IgD-negative memory B cell (primary cell): Measurements from ENCODE around the gene ZNF436. TPM values are rescaled to one million over a fixed set of nuclear protein-coding genes. Genes with fewer than 3 reads are reported as not detected.
"Not testable (repeated sequence)": the region's sequence is repeated elsewhere in the genome, so short reads cannot be mapped to it uniquely, and the experiment has no call there.

Experiments
- H3K27ac Mint-ChIP-seq, 3 donors: one replicate each; pipeline ENCODE4 v1.8.0; 2020 to 2022; ENCODE audit warnings: mild to moderate bottlenecking in 3 of 3, mixed read lengths in 3 of 3, moderate library complexity in 1 of 3
- H3K27me3 Mint-ChIP-seq: one replicate; pipeline ENCODE4 v1.8.0; 2021; ENCODE audit warnings: mixed read lengths
- H3K36me3 Mint-ChIP-seq: one replicate; pipeline ENCODE4 v1.8.0; 2020; ENCODE audit warnings: mild to moderate bottlenecking, mixed read lengths
- H3K4me1 Mint-ChIP-seq, 3 donors: one replicate each; pipeline ENCODE4 v1.8.0; 2020 to 2022; ENCODE audit warnings: mixed read lengths in 3 of 3, mild to moderate bottlenecking in 1 of 3
- H3K4me3 Mint-ChIP-seq, 4 donors: one replicate each; pipeline ENCODE4 v1.8.0; 2020 to 2022; ENCODE audit warnings: mild to moderate bottlenecking in 4 of 4, mixed read lengths in 4 of 4, moderate library complexity in 3 of 4
- H3K9me3 Mint-ChIP-seq, 3 donors: one replicate each; pipeline ENCODE4 v1.8.0; 2020 to 2021; ENCODE audit warnings: mixed read lengths in 3 of 3, mild to moderate bottlenecking in 1 of 3
- polyA plus RNA-seq: library from polyadenylated mRNA; unstranded; fragments of 300-500 nt; fragmentation: Illumina TruSeq; gene quantifications from one replicate; pipeline ENCODE4 v1.2.3, GENCODE V29; 2021

ZNF436 gene
- polyA plus RNA-seq, 1 donor from 2014 or later = 2.5 TPM

DNA sequence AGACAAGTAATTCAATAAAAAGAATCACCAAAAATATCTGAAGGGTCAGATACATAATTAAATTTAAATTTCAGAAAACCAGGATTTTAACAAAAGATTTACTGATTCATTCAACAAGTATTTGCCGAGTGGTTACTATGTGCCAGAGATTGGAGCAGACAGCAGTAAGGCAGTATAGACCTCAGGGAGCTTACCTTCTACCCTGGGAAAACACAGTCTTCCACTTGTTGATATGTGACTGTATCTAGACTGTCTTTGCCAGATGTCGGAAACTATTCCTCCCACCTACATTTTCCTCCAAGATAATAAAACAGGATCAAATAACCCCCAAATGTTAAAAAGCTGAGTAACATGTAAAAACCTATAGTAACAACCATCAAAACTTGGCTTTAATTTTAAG is 31.8 kb downstream of the ZNF436 start:
- H3K36me3 Mint-ChIP-seq = peaks cover 2% of the 10 kb centered on the region
- peaks cover 1% of the 10 kb centered on the region for H3K27me3 Mint-ChIP-seq
- H3K4me3 Mint-ChIP-seq = no peak overlapping the region
- H3K9me3 Mint-ChIP-seq = no peaks in the 10 kb centered on the region
- H3K4me1 Mint-ChIP-seq = peaks cover 41 to 49% (median 45%) of the 10 kb centered on the region in 3 donors
- H3K27ac Mint-ChIP-seq = peak overlapping the region in 1 of 3 donors; percentile 49

DNA sequence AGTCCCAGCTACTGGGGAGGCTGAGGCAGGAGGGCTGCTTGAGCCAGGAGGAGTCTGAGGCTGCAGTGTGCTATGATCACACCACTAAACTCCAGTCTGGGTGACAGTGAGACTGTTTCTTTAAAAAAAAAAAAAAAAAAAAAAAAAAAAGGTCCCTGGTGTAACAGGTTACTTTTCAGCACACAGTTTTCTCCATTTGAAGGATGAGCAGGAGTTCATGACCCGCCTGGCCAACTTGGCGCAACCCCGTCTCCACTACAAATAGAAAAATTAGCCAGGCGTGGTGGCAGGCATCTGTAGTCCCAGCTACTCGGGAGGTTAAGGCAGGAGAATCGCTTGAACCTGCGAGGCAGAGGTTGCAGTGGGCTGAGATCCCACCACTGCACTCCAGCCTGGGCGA is 37.9 kb downstream of the ZNF436 start:
- Mint-ChIP-seq H3K27me3 (no peaks in the 10 kb centered on the region), H3K4me1 (peaks cover 0 to 9% (median 7%) of the 10 kb centered on the region in 3 donors), H3K36me3 (peaks cover 5% of the 10 kb centered on the region), H3K27ac (no peak overlapping the region), H3K4me3 (no peak overlapping the region), H3K9me3 (no peaks in the 10 kb centered on the region)

- Mint-ChIP-seq H3K36me3 (peaks cover 5% of the 10 kb centered on the region), H3K27ac (no peak overlapping the region), H3K9me3 (no peaks in the 10 kb centered on the region), H3K4me3 (no peak overlapping the region), H3K27me3 (no peaks in the 10 kb centered on the region), H3K4me1 (peaks cover 0 to 12% (median 9%) of the 10 kb centered on the region in 3 donors)
Observed at GRCh38 chr1:23330846-23331245, 38.8 kb downstream of the ZNF436 start.

DNA sequence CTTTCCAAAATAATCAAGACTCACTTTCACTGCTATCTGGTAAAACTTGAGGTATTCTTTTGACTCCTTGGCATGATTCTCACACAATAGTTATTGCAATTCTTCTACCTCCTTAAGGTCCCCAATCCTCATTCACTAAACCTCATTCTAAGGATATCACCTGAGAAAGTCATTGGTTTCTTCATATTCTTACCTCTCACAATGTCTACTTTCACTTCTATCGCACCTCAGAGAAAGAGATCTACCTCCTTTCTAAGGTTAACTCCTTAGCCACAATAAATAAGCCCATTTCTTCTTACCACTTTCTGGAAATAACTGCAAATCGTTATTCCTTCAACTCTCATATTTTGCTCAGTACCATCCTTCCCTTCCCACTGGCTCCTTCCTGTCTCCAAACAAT is 44.2 kb downstream of the ZNF436 start:
- Mint-ChIP-seq H3K9me3 (no peaks in the 10 kb centered on the region), H3K4me3 (peak overlapping the region in 1 of 4 donors; percentile 54), H3K27me3 (no peaks in the 10 kb centered on the region), H3K4me1 (peaks cover 0 to 16% (median 10%) of the 10 kb centered on the region in 3 donors), H3K27ac (no peak overlapping the region), H3K36me3 (peaks cover 2% of the 10 kb centered on the region)

GRCh38 chr1:23322770-23323169 is 46.9 kb downstream of the ZNF436 start:
- Mint-ChIP-seq H3K27ac (no peak overlapping the region), H3K4me1 (peaks cover 0 to 10% (median 9%) of the 10 kb centered on the region in 3 donors), H3K9me3 (no peaks in the 10 kb centered on the region), H3K36me3 (peaks cover 2% of the 10 kb centered on the region), H3K4me3 (no peak overlapping the region), H3K27me3 (no peaks in the 10 kb centered on the region)

- not testable (repeated sequence) for H3K9me3 Mint-ChIP-seq, H3K4me1 Mint-ChIP-seq, H3K27ac Mint-ChIP-seq
Observed at GRCh38 chr1:23310280-23310679, 59.4 kb downstream of the ZNF436 start.

More at GRCh38 chr1:23310280-23310679, 59.4 kb downstream of the ZNF436 start:
- H3K36me3 Mint-ChIP-seq, H3K4me3 Mint-ChIP-seq, H3K27me3 Mint-ChIP-seq: not testable (repeated sequence)

Other genes starting within 250 kb of the ZNF436 start
- gene LUZP1, start 201.0 kb downstream of the ZNF436 start, polyA plus RNA-seq = 13.2 TPM
- not detected for gene HTR1D, start 152.3 kb downstream of the ZNF436 start, polyA plus RNA-seq
- 164 TPM for gene HNRNPR, start 25.6 kb downstream of the ZNF436 start, polyA plus RNA-seq
- 0.69 TPM for gene TCEA3, start 54.9 kb upstream of the ZNF436 start, polyA plus RNA-seq
- gene ASAP3, start 114.3 kb upstream of the ZNF436 start, polyA plus RNA-seq = 0.66 TPM
- 2.2 TPM for gene E2F2, start 161.4 kb upstream of the ZNF436 start, polyA plus RNA-seq
- 74.0 TPM for gene ID3, start 189.7 kb upstream of the ZNF436 start, polyA plus RNA-seq